ENCODE results near the gene TIAM2. TPM values are rescaled to one million over a fixed set of nuclear protein-coding genes. Genes with fewer than 3 reads are reported as not detected.

Gene TIAM2
- total and polyA plus RNA-seq, 2 donors (not counting 3 experiments of a cell fraction or from before 2014, with no cell fraction given): 9.6 to 18.5 TPM

DNA sequence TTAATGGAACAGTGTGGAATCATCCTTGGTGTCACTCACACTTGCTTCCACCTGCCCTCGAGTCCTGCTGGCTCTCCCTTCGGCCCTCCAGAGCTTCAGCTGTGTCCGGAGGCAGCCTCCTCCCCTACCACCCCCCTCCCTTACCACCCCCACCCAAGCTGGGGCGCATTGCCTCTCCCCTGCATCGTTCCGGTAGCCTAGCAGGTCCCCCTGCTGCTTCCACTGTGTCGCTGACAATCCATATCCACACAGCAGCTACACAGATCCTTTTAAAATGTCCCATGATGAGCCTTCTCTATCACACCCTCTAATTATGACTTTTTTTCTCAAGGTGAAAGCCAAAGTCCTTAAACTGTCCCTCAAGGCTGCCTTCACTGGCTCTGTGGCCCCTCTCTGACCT lies 117.6 kb downstream of the TIAM2 start:
- H2AFZ ChIP-seq (ENCODE audit: low read depth, low read length): no peak overlapping the region
- no peak overlapping the region for H3K9ac ChIP-seq (replicated peaks; ENCODE audit: extremely low read depth, insufficient read depth, low read length)
- DNase-seq (ENCODE audit: low read depth, low spot score) (no peak), FAIRE-seq (no peak)
- intact Hi-C loops (cut with micrococcal nuclease) (no loop called here), dilution Hi-C loops (cut with MboI; ENCODE audit: extremely low pct_ligation_motif_present, low sequenced_read_pairs) (no loop called here)
- no peak overlapping the region for H3K4me2 ChIP-seq (ENCODE audit: insufficient read depth, low read length)
- no peaks in the 10 kb centered on the region for H4K20me1 ChIP-seq (replicated peaks; ENCODE audit: control insufficient read depth, extremely low read depth, insufficient read depth, low read length)
- CTCF ChIA-PET: interaction anchor here (0.7 kb wide), 1 partner anchor 49 kb away, joined by 3 read pairs; no protein-coding TSS in a partner anchor
- no peaks in the 10 kb centered on the region for H3K27me3 ChIP-seq (ENCODE audit: control insufficient read depth in 2 of 2, insufficient read depth in 2 of 2, low read length in 2 of 2)
- BruUV-seq (replicated peaks): no TSS peak
- H3K36me3 ChIP-seq (ENCODE audit: control insufficient read depth in 2 of 2, extremely low read depth in 1 of 2, insufficient read depth in 2 of 2, low read length in 2 of 2): no peaks in the 10 kb centered on the region
- TF ChIP-seq FOS (IDR thresholded peaks at IDR 0.05; ENCODE audit: borderline replicate concordance, insufficient read depth, low read length): no peak
- TF ChIP-seq POLR2AphosphoS5 (IDR thresholded peaks at IDR 0.05; ENCODE audit: insufficient read depth, low read depth, low read length): no peak
- TF ChIP-seq GATA2 (IDR thresholded peaks at IDR 0.05; ENCODE audit: insufficient read depth, insufficient read length, low read depth, low read length): no peak
- TF ChIP-seq, protein P1, sequence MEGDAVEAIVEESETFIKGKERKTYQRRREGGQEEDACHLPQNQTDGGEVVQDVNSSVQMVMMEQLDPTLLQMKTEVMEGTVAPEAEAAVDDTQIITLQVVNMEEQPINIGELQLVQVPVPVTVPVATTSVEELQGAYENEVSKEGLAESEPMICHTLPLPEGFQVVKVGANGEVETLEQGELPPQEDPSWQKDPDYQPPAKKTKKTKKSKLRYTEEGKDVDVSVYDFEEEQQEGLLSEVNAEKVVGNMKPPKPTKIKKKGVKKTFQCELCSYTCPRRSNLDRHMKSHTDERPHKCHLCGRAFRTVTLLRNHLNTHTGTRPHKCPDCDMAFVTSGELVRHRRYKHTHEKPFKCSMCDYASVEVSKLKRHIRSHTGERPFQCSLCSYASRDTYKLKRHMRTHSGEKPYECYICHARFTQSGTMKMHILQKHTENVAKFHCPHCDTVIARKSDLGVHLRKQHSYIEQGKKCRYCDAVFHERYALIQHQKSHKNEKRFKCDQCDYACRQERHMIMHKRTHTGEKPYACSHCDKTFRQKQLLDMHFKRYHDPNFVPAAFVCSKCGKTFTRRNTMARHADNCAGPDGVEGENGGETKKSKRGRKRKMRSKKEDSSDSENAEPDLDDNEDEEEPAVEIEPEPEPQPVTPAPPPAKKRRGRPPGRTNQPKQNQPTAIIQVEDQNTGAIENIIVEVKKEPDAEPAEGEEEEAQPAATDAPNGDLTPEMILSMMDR (IDR thresholded peaks at IDR 0.05; ENCODE audit: extremely low read depth in 1 of 2, insufficient read depth in 1 of 2, low read depth in 1 of 2, low read length in 2 of 2): no peak
- TF ChIP-seq JUN (IDR thresholded peaks at IDR 0.05; ENCODE audit: borderline replicate concordance, insufficient read depth, insufficient read length, low read depth): no peak
- no peak for TF ChIP-seq EZH2 (IDR thresholded peaks at IDR 0.05; ENCODE audit: borderline replicate concordance, low read depth, low read length, severe bottlenecking)
- TF ChIP-seq MYC (IDR thresholded peaks at IDR 0.05; ENCODE audit: low read depth, low read length): no peak
- TF ChIP-seq POLR2A (IDR thresholded peaks at IDR 0.05; ENCODE audit: low read depth, low read length): no peak
- TF ChIP-seq, protein P2, sequence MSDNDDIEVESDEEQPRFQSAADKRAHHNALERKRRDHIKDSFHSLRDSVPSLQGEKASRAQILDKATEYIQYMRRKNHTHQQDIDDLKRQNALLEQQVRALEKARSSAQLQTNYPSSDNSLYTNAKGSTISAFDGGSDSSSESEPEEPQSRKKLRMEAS (IDR thresholded peaks at IDR 0.05; ENCODE audit: insufficient read depth, insufficient read length): no peak
- no peaks in the 10 kb centered on the region for H3K79me2 ChIP-seq (ENCODE audit: control insufficient read depth, insufficient read depth, low read length)
- no peak overlapping the region for H3K27ac ChIP-seq (ENCODE audit: insufficient read depth, low read depth, low read length)
- no peaks in the 10 kb centered on the region for H3K9me3 ChIP-seq (replicated peaks; ENCODE audit: control insufficient read depth, insufficient read depth, low read length)
- no peaks in the 10 kb centered on the region for H3K9me1 ChIP-seq (replicated peaks; ENCODE audit: control insufficient read depth, extremely low read depth, insufficient read depth, low read length)
- H3K4me3 ChIP-seq (replicated peaks in 1 of 3; ENCODE audit: insufficient read depth in 1 of 3, low read depth in 1 of 3, low read length in 3 of 3): no peak overlapping the region
- peaks cover 9% of the 10 kb centered on the region for H3K4me1 ChIP-seq (ENCODE audit: control insufficient read depth, extremely low read depth, insufficient read depth, low read length)
- POLR2A ChIA-PET: no interaction called here

Data from endothelial cell of umbilical vein (primary cell).